Trophoblast cell (in vitro differentiated cells and primary cell): ENCODE results near the gene SLC30A3.
A peak's percentile ranks its signal among the peaks of the same experiment; 100 is the strongest.

Experiments used
- DNase-seq, 2 donors: peaks; one replicate each; pipeline ENCODE4 v3.0.0-alpha.2; 2016
- H2AFZ ChIP-seq: 2 replicates; pipeline ENCODE4 v1.6.1; 2013; ENCODE audit warnings: low read length, moderate library complexity, mild to moderate bottlenecking; ENCODE audit not compliant: insufficient read depth, poor library complexity
- H2AK5ac ChIP-seq: 2 replicates; pipeline ENCODE4 v1.6.1; 2013; ENCODE audit warnings: mild to moderate bottlenecking, low read length
- H2BK120ac ChIP-seq: 2 replicates; pipeline ENCODE4 v1.6.1; 2013; ENCODE audit warnings: low read length, mild to moderate bottlenecking, moderate library complexity; ENCODE audit not compliant: insufficient read depth, poor library complexity
- H2BK12ac ChIP-seq: 2 replicates; pipeline ENCODE4 v1.6.1; 2013; ENCODE audit warnings: mild to moderate bottlenecking, low read length, moderate library complexity
- H2BK5ac ChIP-seq: 2 replicates; pipeline ENCODE4 v1.6.1; 2013; ENCODE audit warnings: low read length, low read depth, moderate library complexity, mild to moderate bottlenecking; ENCODE audit not compliant: poor library complexity
- H3K14ac ChIP-seq: 2 replicates; pipeline ENCODE4 v1.6.1; 2013; ENCODE audit warnings: mild to moderate bottlenecking, low read length
- H3K18ac ChIP-seq: 2 replicates; pipeline ENCODE4 v1.6.1; 2013; ENCODE audit warnings: mild to moderate bottlenecking, low read length
- H3K23ac ChIP-seq: 2 replicates; pipeline ENCODE4 v1.6.1; 2013; ENCODE audit warnings: low read length
- H3K27ac ChIP-seq: 2 replicates; pipeline ENCODE4 v1.5.1; 2013; ENCODE audit warnings: low read depth, mild to moderate bottlenecking, inconsistent platforms, low read length, moderate library complexity
- H3K27me3 ChIP-seq: 2 replicates; pipeline ENCODE4 v1.6.1; 2013; ENCODE audit warnings: inconsistent platforms, mild to moderate bottlenecking, low read length, moderate library complexity; ENCODE audit not compliant: insufficient read depth
- H3K36me3 ChIP-seq, 2 experiments: 1 replicate in 1 of 2; 2 replicates in 1 of 2; pipeline ENCODE4 v1.6.1; 2013; ENCODE audit warnings: low read length in 2 of 2, mild to moderate bottlenecking in 2 of 2, moderate library complexity in 1 of 2; ENCODE audit not compliant: insufficient read depth in 2 of 2, control insufficient read depth in 1 of 2
- H3K4ac ChIP-seq: 2 replicates; pipeline ENCODE4 v1.6.1; 2013; ENCODE audit warnings: low read depth, mild to moderate bottlenecking, low read length, moderate library complexity
- H3K4me1 ChIP-seq, 2 experiments: 1 replicate in 1 of 2; 2 replicates in 1 of 2; pipeline ENCODE4 v1.6.1; 2013; ENCODE audit warnings: low read length in 2 of 2, mild to moderate bottlenecking in 2 of 2, moderate library complexity in 1 of 2; ENCODE audit not compliant: insufficient read depth in 2 of 2, control insufficient read depth in 1 of 2
- H3K4me2 ChIP-seq: 2 replicates; pipeline ENCODE4 v1.6.1; 2013; ENCODE audit warnings: inconsistent platforms, mild to moderate bottlenecking, low read length, moderate library complexity
- H3K4me3 ChIP-seq: 2 replicates; pipeline ENCODE4 v1.5.1; 2013; ENCODE audit warnings: mild to moderate bottlenecking, low read depth, low read length, inconsistent platforms
- H3K79me1 ChIP-seq: one replicate; pipeline ENCODE4 v1.6.1; 2013; ENCODE audit warnings: low read length
- H3K79me2 ChIP-seq: 2 replicates; pipeline ENCODE4 v1.6.1; 2013; ENCODE audit warnings: low read length, mild to moderate bottlenecking; ENCODE audit not compliant: control insufficient read depth, insufficient read depth, poor library complexity
- H3K9ac ChIP-seq: 2 replicates; pipeline ENCODE4 v1.6.1; 2013; ENCODE audit warnings: mild to moderate bottlenecking, low read length
- H3K9me3 ChIP-seq: 2 replicates; pipeline ENCODE4 v1.6.1; 2013; ENCODE audit warnings: low read depth, mild to moderate bottlenecking, control low read depth, inconsistent platforms, low read length; ENCODE audit not compliant: insufficient read depth
- H4K12ac ChIP-seq: 2 replicates; pipeline ENCODE4 v1.6.1; 2013; ENCODE audit warnings: low read depth, mild to moderate bottlenecking, low read length, moderate library complexity
- H4K8ac ChIP-seq: 2 replicates; pipeline ENCODE4 v1.6.1; 2013; ENCODE audit warnings: low read depth, mild to moderate bottlenecking, low read length, moderate library complexity
- H4K91ac ChIP-seq: one replicate; pipeline ENCODE4 v1.6.1; 2013; ENCODE audit warnings: low read depth, mild to moderate bottlenecking, low read length, moderate library complexity
- WGBS: extraction: QIAGEN DNeasy Blood & Tissue Kit; methylation state at CpG from one replicate; pipeline ENCODE4 v1.1.7; 2013; ENCODE audit warnings: missing lambda C conversion rate; ENCODE audit not compliant: insufficient read length, insufficient coverage; ENCODE audit errors: extremely low coverage; 5-methylcytosine and 5-hydroxymethylcytosine counted together

Gene SLC30A3

GRCh38 chr2:27225526-27225925, 37.3 kb downstream of the SLC30A3 start:
- no peaks in the 10 kb centered on the region for H3K79me1 ChIP-seq
- H3K4me1 ChIP-seq = no peaks in the 10 kb centered on the region
- H3K27me3 ChIP-seq = no peaks in the 10 kb centered on the region
- no peak overlapping the region for H2BK5ac ChIP-seq
- no peaks in the 10 kb centered on the region for H3K9me3 ChIP-seq
- no peak for DNase-seq
- no peaks in the 10 kb centered on the region for H3K79me2 ChIP-seq
- WGBS = no CpG with 5 or more reads among the region's 9 CpGs
- H3K18ac ChIP-seq = no peak overlapping the region
- no peak overlapping the region for H4K91ac ChIP-seq
- H3K23ac ChIP-seq = no peak overlapping the region
- no peak overlapping the region for H2BK12ac ChIP-seq
- no peak overlapping the region for H3K14ac ChIP-seq
- H3K9ac ChIP-seq = no peak overlapping the region
- H2AFZ ChIP-seq = no peak overlapping the region
- peaks cover 60 to 70% of the 10 kb centered on the region in 2 experiments for H3K36me3 ChIP-seq
- H2BK120ac ChIP-seq = no peak overlapping the region
- no peak overlapping the region for H3K4me3 ChIP-seq
- no peak overlapping the region for H4K12ac ChIP-seq
- H3K4me2 ChIP-seq = no peak overlapping the region
- no peak overlapping the region for H3K27ac ChIP-seq
- H3K4ac ChIP-seq = no peak overlapping the region
- H4K8ac ChIP-seq = no peak overlapping the region
- H2AK5ac ChIP-seq = no peak overlapping the region

DNA sequence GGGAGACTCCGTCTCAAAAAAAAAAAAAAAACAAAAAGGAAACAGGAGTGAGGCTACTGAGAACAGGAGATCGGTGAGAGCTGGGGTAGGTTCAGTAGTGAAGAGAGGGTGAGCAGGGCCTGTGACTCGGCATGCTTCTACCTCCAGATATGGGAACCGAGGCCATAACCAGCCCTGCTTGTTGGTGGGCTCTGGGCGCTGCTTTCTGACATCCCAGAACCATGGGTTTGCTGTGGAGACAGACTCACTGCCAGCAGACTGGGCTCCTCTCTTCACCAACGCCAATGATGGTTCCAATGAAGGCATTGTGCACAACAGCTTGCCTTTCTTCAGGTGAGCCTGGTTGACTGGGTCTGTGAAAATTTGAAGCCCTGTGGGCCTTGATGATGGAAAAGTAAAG, 39.4 kb downstream of the SLC30A3 start:
- Histone ChIP-seq H4K12ac (no peak overlapping the region), H3K4me1 (no peaks in the 10 kb centered on the region), H3K9me3 (no peaks in the 10 kb centered on the region), H4K8ac (no peak overlapping the region), H3K4ac (no peak overlapping the region), H4K91ac (no peak overlapping the region), H3K79me1 (no peaks in the 10 kb centered on the region), H2AFZ (no peak overlapping the region), H2BK5ac (no peak overlapping the region), H3K4me3 (no peak overlapping the region), H3K14ac (no peak overlapping the region), H3K23ac (no peak overlapping the region), H2BK120ac (no peak overlapping the region), H3K9ac (no peak overlapping the region), H2AK5ac (no peak overlapping the region), H3K18ac (no peak overlapping the region), H3K79me2 (no peaks in the 10 kb centered on the region), H3K36me3 (peaks cover 56 to 69% of the 10 kb centered on the region in 2 experiments), H3K27ac (no peak overlapping the region), H2BK12ac (no peak overlapping the region), H3K4me2 (no peak overlapping the region), H3K27me3 (no peaks in the 10 kb centered on the region)
- DNase-seq = no peak
- no CpG with 5 or more reads among the region's 6 CpGs for WGBS

DNA sequence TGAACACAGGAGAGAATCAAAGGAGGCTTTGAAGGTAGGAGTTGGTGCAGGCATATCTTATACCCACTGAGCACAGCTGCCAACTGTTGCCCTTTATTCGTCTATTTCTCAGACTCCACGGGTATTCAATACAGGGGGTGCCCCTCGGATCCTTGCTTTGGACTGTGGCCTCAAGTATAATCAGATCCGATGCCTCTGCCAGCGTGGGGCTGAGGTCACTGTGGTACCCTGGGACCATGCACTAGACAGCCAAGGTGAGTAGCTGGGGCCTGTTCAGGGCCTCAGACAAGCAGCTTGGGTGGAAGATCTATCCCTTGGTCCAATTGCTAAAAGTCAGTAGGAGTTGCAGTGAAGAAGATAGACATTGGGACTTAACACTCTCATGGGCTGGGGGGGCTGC, 40.4 kb downstream of the SLC30A3 start:
- Histone ChIP-seq H3K27ac (no peak overlapping the region), H3K4me2 (no peak overlapping the region), H3K23ac (no peak overlapping the region), H3K9ac (no peak overlapping the region), H2BK120ac (no peak overlapping the region), H3K27me3 (no peaks in the 10 kb centered on the region), H3K79me1 (peaks cover 3% of the 10 kb centered on the region), H2AK5ac (no peak overlapping the region), H2BK12ac (no peak overlapping the region), H4K8ac (no peak overlapping the region), H3K18ac (no peak overlapping the region), H3K9me3 (no peaks in the 10 kb centered on the region), H3K79me2 (peaks cover 3% of the 10 kb centered on the region), H3K4me3 (no peak overlapping the region), H2AFZ (no peak overlapping the region), H3K4ac (no peak overlapping the region), H4K12ac (no peak overlapping the region), H4K91ac (no peak overlapping the region), H2BK5ac (no peak overlapping the region), H3K4me1 (peaks cover 0 to 4% of the 10 kb centered on the region in 2 experiments), H3K36me3 (peaks cover 54 to 67% of the 10 kb centered on the region in 2 experiments), H3K14ac (no peak overlapping the region)
- DNase-seq = no peak
- WGBS = no CpG with 5 or more reads among the region's 5 CpGs

- Histone ChIP-seq H3K4ac (no peak overlapping the region), H3K27me3 (no peaks in the 10 kb centered on the region), H3K4me3 (no peak overlapping the region), H3K36me3 (peaks cover 48 to 55% of the 10 kb centered on the region in 2 experiments), H3K18ac (no peak overlapping the region), H3K79me1 (peaks cover 5% of the 10 kb centered on the region), H3K9ac (no peak overlapping the region), H2BK12ac (no peak overlapping the region), H3K27ac (no peak overlapping the region), H3K4me2 (no peak overlapping the region), H3K14ac (no peak overlapping the region), H3K4me1 (peaks cover 4 to 8% of the 10 kb centered on the region in 2 experiments), H4K8ac (no peak overlapping the region), H3K23ac (no peak overlapping the region), H4K12ac (no peak overlapping the region), H2BK120ac (no peak overlapping the region), H4K91ac (no peak overlapping the region), H2BK5ac (no peak overlapping the region), H2AK5ac (no peak overlapping the region), H3K79me2 (peaks cover 7% of the 10 kb centered on the region), H3K9me3 (no peaks in the 10 kb centered on the region), H2AFZ (no peak overlapping the region)
- DNase-seq = peak in 1 of 2 donors; percentile 46
- no CpG with 5 or more reads among the region's 3 CpGs for WGBS
Measured at GRCh38 chr2:27221166-27221565, 41.7 kb downstream of the SLC30A3 start.
